ENCODE data around the gene DHRS4.

GRCh38 chr14:23925523-23926075, 28.0 kb upstream of the DHRS4 start:
- TF ChIP-seq CTCF (IDR thresholded peaks at IDR 0.05; ENCODE audit: poor library complexity, severe bottlenecking) (no peak), POLR2AphosphoS5 (IDR thresholded peaks at IDR 0.05) (no peak), EP300 (conservative IDR thresholded peaks at IDR 0.05; ENCODE audit: poor library complexity, severe bottlenecking) (no peak), TAF1 (IDR thresholded peaks at IDR 0.05; ENCODE audit: low read depth) (no peak), MXI1 (conservative IDR thresholded peaks at IDR 0.05; ENCODE audit: poor library complexity, severe bottlenecking) (no peak)

Data from neural cell (in vitro differentiated cells).